ENCODE measurements around the gene G3BP2.

GRCh38 chr4:75673027-75673958, at the start of gene G3BP2:
- TF ChIP-seq CTCF (IDR thresholded peaks at IDR 0.05) (no peak), POLR2A (IDR thresholded peaks at IDR 0.05) (peak in 1 of 2 donors; percentile 81)

Data from lower leg skin (tissue), 3 donors.